Right renal cortex interstitium (tissue), 3 donors: ENCODE results near the gene SNTB2. TPM values are rescaled to one million over a fixed set of nuclear protein-coding genes. Genes with fewer than 3 reads are reported as not detected.
A peak's percentile ranks its signal among the peaks of the same experiment; 100 is the strongest.

Experiments used
- DNase-seq, 3 donors: peaks; one replicate each; pipeline ENCODE4 v3.0.0-alpha.2; 2013; ENCODE audit warnings: low read depth in 3 of 3, low spot score in 2 of 3
- polyA plus RNA-seq, 3 donors: library from polyadenylated mRNA; unstranded; fragments of 120-200 nt; gene quantifications; one replicate each; pipeline ENCODE4 v1.2.1, GENCODE V29; 2013; ENCODE audit not compliant: insufficient read length in 3 of 3

SNTB2 gene
- polyA plus RNA-seq, 3 donors: 10.6 to 11.8 (median 11.0) TPM

- DNase-seq: peak in 2 of 3 donors; percentile 57
Measured at GRCh38 chr16:69179328-69180010, 7.5 kb upstream of the SNTB2 start.

DNA sequence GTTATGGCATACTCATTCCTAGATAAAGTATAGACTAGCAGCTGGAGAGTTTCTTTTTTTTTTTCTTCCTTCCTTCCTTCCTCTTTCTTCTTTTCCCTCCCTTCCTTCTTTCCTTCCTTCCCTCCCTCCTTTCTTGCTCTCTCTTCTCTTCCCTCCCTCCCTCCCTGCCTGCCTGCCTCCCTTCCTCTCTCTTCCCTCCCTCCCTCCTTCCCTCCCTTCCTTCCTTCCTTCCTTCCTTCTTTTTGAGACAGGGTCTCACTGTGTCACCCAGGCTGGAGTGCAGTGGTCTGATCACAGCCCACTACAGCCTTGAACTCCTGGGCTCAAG lies 7.0 kb upstream of the SNTB2 start:
- no peak for DNase-seq

DNA sequence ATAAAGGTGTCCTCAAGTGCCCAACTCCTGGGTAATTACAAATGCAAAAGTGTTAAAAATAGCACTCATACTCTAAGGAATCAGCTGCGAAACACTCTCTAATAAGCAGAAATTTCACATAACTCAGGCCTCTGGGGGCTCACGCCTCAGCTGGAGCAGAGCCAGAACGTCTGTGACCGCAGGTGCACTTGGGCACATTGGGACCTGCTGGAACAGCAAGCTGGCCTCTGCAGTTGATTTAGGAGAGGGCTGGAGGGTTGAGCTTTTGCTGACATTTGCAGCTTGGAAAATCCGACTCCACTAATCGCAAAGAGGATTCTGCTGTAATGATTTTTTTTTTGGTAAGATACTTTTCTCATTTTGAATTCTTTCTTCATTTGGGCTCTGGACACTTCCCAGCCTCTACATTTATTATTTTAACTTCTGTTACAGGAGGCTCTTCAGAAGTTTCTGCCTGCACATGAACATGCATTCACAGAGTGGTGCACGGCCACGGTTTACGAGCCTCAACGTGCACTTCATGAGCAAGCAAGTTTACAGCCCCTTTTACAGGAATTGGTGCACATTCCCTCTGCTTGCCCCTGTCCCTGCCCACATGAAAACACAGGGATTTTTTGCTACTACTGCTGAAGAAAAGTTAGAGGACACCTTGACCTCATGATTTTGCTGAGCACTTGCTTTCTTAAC lies 4.1 kb upstream of the SNTB2 start:
- DNase-seq: no peak

- DNase-seq: peak in 1 of 3 donors; percentile 33
Measured at GRCh38 chr16:69187446-69188235, 677 bp downstream of the SNTB2 start.

DNA sequence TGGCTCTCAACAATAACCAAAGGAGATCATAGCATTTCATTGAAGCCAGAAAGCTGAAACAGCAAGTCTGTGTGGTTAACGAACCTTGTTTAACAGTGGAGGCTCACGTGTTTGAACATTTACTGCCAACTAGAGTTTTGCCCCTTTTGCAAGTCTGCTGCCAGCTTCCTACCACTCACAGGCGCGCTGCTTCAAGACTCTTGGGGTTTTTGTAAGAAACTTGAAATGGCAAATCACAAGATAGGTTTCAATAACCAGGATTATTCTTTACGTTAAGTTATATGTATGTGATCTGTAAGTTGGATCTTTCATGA lies 1.2 kb downstream of the SNTB2 start:
- peak in 1 of 3 donors; percentile 39 for DNase-seq

DNA sequence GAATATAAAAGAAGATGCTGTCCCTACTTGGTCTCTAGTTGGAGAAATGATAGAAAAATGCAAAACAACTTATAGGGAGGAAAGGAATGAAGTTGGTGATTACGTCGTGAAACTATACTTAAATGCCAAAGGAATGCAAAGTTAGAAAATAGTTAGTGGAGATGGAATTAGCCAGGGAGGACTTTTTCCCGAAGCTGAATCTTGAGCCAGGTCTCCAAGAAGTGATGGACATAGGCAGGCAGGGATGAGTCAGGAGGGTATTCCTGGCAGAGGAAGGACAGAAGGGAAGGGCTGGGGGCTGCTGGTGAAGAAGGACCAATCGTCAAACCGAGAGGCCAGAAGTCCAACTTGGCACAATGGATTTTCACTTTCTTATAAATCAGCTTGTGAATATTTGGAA lies 1.8 kb downstream of the SNTB2 start:
- DNase-seq: no peak

- no peak for DNase-seq
Measured at GRCh38 chr16:69190046-69190588, 3.2 kb downstream of the SNTB2 start.

- no peak for DNase-seq
Measured at GRCh38 chr16:69190598-69190997, 3.6 kb downstream of the SNTB2 start.

DNA sequence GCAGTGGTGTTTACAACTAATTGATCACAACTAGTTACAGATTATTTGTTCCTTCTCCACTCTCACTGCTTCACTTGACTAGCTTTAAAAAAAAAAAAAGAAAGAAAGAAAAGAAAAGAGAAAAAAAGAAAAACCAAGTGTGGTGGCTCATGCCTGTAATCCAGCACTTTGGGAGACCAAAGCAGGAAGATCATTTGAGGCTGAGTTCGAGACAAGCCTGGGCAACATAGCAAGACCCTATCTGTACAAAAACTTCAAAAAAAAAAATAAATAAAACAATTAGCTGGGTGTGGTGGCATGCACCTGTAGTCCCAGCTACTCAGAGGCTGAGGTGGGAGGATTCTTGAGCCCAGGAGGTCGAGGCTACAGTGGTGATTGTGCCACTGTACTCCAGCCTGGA lies 4.2 kb downstream of the SNTB2 start:
- DNase-seq: no peak

DNA sequence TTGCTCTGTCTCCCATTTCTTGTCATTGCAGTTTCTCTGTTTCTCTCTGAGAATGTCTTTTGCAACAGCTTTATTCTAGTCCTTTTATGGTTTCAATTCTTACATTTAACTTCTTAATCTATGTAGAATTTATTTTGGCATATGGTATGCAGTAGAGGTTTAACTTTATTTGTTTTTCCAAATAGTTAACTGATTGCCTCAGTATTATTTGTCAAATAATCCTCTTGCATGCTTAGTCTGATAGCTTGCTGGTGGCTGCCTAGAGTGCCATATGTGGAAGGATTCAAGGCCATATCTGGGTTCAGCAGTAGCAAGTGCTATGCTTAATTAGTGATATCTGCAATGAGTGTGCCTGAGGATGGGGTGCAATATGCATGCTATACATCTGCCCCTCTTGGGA lies 6.9 kb downstream of the SNTB2 start:
- DNase-seq: no peak

DNA sequence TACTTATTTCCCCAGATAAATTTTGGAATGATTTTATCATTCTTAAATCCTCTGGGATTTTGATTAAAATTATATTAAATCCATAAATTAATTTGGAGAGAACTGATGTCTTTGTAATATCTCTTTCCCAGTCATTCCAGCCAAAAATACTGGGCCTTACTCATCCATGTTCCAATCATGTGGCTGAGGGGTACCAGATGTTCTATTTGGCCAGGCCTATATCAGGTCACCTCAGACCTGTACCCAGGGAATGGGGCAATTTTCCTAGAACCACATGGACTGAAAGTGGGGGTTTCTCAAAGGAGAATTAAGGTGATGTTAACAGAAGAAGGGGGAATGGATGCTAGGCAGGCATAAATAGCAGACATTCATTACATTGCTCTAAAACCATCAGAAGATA lies 7.5 kb downstream of the SNTB2 start:
- DNase-seq: no peak

DNA sequence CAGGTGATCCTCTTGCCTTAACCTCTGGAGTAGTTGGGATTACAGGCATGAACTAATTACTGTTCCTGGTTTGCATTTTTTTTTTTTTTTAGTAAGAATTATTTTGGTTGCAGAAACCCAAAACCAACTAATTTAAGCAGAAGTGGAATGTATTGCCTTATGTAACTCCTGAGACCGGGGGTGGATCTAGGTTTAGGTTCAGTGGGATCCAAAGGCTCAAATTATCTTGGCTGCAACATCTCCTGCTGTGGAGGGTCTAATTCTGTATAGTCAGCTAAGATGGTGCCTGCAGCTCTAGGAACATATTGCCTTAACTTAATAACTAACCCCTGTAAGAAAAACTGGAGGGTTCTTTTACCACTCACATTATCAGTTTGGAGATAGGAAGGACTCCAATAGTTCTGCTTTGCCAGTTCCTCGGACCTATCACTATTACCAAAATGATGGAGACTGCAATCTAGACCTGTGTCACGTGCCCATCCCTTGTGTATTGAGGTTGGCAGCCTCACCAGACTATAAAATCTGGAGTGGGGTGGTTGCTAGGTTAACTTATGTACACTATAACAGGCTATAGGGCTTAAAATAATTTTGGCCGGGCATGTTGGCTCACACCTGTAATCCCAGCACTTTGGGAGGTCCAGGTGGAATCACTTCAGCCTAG lies 8.5 kb downstream of the SNTB2 start:
- no peak for DNase-seq

GRCh38 chr16:69197573-69197972 lies 10.6 kb downstream of the SNTB2 start:
- no peak for DNase-seq

DNA sequence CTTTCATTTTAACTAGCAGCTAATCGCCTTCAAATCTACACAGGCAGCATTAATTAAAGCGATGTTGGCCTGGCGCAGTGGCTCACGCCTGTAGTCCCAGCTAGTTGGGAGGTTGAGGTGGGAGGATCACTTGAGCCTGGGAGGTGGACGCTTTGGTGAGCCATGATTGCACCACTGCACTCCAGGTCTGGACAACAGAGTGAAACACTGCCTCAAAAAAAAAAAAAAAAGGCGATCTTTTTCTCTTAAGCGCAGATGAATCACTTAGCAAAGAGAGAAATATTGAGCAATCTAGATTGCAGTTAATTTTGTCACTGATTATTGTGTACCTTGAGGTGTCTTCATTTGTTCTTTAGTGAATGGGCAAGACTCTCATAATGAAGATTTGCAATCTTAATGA lies 12.4 kb downstream of the SNTB2 start:
- no peak for DNase-seq

DNA sequence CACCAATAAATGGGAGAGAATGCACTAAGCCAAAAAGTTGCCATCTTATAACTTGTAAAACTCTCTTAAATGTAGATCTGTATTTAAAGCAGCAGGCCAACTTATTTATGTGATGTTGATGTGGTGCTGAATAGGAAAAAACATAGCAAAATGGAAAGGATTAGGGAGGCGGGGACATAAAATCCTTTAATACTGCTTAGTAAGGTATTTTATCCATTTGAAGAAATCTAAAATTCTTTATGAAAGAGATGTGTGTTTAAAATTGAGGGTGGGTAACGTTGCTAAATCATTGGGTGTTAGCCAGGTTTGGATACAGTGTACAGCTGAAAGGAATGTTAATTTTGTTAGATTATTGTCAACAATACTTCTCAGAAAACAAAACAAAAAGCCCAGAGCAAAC lies 14.3 kb downstream of the SNTB2 start:
- DNase-seq: no peak

DNA sequence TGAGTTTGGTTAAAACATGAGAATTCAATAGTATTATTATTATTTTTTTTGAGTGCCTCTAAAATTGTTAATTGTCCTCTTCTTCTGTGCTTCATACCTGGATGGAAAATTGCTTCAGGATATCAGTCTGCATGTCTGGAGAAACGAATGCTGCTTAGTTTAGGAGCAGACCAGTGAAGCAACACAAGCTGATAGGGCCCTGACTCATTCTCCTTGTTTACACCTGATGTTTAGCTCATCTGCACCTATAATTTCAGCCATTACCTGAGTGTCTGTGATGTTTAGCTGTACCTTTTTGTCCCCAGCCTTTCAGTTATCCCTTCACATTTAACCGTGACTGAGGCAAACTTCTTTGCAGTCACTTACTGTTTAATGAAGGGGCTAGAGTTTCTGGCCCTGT lies 14.8 kb downstream of the SNTB2 start:
- DNase-seq: no peak

GRCh38 chr16:69204172-69204571 lies 17.2 kb downstream of the SNTB2 start:
- DNase-seq: no peak

GRCh38 chr16:69209735-69210134 lies 22.8 kb downstream of the SNTB2 start:
- DNase-seq: no peak

- DNase-seq: no peak
Measured at GRCh38 chr16:69217433-69217832, 30.5 kb downstream of the SNTB2 start.

- DNase-seq: no peak
Measured at GRCh38 chr16:69219279-69219678, 32.3 kb downstream of the SNTB2 start.

- DNase-seq: no peak
Measured at GRCh38 chr16:69223882-69224281, 36.9 kb downstream of the SNTB2 start.
